HG03175 (cell line): ENCODE measurements around the gene SLF2.
"Not testable (repeated sequence)": the region's sequence is repeated elsewhere in the genome, so short reads cannot be mapped to it uniquely, and the experiment has no call there.

ENCODE experiments used
- ATAC-seq: cut with Tn5 transposase; IDR thresholded peaks from one replicate; pipeline ENCODE4 v1.9.1; 2021; ENCODE audit warnings: mild to moderate bottlenecking, moderate library complexity; ENCODE audit not compliant: unreplicated experiment

The SLF2 gene

DNA sequence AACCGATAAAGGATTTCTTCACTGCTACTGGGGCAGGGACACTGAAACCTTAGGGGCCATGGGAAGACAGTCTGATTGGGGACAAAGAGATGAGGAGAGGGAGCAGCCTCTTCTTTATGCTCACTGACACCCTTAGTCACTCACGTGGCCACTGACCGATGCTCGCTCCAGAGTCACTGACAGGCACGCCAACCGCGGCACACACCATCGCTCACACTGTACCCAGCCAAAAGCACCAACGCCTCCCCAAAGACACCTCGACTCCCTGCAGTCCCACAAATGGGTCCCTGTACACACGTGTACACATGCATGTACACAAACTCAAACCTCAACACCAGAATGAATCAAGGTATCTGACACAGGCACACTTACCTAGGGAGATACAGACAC is 35.3 kb upstream of the SLF2 start:
- no peak for ATAC-seq

DNA sequence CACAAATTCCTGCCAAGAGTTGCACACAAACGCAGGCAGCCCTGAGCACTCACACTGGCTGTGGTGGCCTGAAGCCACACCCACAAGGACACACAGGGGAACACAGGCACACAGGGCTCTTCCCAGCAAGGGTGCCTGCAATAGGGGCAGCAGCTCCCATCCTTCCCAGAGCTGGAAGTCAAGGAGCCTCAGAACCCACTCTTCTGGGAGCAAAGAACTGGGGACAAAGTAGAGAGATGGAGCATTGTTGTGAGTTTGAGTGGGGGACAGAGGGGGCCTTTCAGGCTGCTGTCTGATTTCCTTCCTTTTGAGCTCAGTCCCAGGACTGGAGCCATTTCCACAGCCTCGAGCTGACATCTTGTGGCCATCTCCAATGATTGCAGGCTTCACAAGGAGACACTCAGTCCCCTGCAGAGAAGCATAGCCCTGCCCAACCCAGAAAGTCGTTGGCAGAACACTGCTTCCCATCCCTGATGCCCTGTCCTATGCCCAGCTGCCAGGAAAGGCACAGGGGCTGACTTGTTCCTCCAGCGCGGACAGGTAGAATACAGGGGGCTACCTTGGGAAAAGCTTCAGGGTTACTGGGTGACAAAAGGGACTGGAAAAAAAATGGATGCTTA is 34.4 kb upstream of the SLF2 start:
- no peak for ATAC-seq

DNA sequence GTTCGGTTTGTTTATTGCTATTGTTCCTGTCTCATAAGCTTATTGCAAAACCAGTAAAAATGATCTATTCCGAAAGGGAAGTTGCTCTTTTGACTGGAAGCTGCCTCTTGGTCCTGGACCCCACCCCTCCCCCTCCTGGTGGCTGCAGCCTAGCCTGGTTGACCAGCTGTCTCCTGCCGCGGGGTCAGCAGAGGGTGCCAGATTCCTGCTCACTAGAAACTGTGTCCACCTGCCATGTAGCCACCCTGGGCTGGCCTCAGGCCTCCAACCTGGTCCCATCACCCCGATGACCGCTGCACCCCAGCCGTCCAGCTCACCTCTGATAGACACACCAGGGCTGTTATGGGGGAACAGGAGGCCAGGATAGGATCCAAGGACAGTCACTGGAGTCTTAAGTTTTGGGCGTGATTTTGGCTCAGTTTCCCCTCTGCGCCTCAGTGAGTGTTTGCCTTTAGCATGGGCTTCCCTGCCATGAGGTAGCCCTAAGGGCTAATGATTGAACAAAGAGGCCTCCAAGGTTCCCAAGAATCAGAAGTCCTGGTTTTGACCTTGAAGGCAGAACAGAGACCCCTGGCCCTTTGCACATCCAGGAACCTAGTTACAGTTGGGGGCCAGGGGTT is 32.9 kb upstream of the SLF2 start:
- no peak for ATAC-seq

- ATAC-seq, result no peak
These were observed 31.1 kb upstream of the SLF2 start for GRCh38 chr10:100881556-100882213.

GRCh38 chr10:100882252-100882651 is 30.5 kb upstream of the SLF2 start:
- no peak for ATAC-seq

GRCh38 chr10:100882671-100883311 is 30.0 kb upstream of the SLF2 start:
- ATAC-seq, result no peak

- ATAC-seq, result no peak
These were observed 29.4 kb upstream of the SLF2 start for GRCh38 chr10:100883312-100883821.

- ATAC-seq, result not testable (repeated sequence)
These were observed 27.2 kb upstream of the SLF2 start for GRCh38 chr10:100885611-100886010.

DNA sequence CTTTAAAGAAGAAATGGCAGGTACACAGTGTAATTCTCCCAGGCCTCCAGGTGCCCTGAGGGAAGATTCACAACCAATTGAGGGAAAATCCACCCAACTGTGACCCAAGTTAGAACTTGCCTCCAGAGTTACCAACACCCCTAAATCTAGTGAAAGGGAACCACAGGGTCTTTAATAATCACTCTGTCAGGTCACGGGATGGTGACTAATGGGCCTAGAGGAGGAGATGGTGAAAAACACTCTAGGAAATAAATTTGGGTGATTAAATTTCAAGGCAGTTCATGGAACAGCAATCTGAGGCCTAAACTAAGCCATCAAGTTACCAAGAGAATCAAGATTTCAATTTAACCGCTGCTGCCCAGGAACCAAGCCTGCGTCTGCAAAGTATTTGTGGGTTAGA is 26.7 kb upstream of the SLF2 start:
- no peak for ATAC-seq

DNA sequence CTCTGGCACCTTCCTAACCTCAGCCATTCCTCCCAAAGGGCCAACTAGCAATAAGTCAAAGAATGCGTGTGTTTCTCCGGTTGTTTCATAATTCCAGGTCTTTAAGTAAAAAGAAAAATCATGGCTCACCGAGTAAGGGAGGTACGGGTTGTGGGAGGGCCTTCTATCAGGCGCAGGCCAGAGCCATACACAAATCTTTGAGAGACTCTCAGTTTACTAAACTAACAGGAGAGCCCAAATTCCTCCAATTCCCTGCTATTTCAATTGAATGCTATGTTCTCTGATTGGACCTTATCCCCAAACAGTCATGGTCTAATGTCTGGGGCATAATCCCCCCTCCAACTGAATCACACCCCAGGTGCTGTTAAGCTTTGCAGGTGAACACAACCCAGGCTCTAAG is 26.2 kb upstream of the SLF2 start:
- ATAC-seq, result no peak

DNA sequence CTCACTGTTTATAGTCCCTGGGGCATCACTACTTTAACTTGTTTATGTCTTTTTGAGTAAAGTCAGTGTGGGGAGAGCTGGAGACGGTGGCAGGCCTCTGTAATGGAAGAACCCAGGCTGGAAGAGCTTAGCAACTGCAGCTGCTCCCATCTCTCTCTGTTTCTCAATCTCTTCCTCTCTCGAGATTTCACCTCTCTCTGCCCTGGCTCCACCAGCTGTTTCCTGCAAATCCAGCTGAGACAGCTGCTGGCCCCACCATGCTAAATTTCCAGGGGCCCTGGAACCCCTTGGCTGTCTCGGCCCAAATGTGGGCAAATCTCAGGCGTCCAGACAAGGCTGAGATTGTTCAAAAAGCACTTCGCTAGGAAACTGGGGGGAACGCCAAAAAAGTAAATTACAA is 25.8 kb upstream of the SLF2 start:
- no peak for ATAC-seq

DNA sequence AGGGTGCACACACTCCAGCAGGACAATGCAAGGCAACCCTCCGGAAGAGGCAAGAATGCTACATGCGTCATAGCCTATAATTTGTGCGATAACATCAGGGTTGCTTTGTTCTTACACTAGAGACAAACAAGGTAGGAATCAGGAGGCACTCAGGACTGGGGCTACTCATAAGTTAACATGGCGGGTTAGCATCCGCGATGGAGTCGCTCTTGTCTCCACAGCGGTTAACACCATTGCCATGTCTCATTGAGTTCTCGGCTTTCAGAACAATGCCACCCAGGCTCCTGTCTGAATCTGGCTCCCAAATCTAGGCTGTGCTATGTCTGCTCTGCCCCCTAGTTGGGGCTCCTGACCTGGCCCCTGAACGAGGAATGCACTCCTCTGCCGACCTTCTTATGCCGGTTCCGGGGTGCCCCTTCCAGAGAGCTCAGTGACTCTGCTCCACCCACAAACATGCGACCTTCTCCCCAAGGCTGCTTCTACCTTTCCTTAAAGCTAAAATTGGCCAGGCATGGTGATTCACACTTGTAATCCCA is 24.9 kb upstream of the SLF2 start:
- ATAC-seq, result no peak

GRCh38 chr10:100888957-100889356 is 23.8 kb upstream of the SLF2 start:
- ATAC-seq, result no peak

GRCh38 chr10:100889546-100889945 is 23.2 kb upstream of the SLF2 start:
- ATAC-seq, result no peak

GRCh38 chr10:100890141-100890672 is 22.6 kb upstream of the SLF2 start:
- no peak for ATAC-seq

- ATAC-seq, result no peak
These were observed 22.0 kb upstream of the SLF2 start for GRCh38 chr10:100890673-100891317.

DNA sequence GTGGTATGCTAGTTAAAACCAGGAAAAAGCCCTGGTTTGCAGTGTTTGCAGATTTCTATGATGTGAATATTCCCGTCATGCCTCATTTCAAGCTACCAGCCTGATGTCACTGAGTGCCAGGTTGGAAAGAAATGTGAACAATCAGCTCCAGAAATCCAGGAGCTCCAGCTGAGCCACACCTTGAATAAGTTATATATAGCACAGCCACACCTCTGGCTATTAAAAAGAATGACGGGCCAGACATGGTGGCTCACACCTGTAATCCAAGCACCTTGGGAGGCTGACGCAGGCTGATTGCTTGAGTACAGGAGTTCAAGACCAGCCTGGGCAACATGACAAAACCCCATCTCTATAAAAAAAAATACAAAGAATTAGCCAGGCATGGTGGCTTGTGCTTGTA is 18.7 kb upstream of the SLF2 start:
- ATAC-seq, result no peak

DNA sequence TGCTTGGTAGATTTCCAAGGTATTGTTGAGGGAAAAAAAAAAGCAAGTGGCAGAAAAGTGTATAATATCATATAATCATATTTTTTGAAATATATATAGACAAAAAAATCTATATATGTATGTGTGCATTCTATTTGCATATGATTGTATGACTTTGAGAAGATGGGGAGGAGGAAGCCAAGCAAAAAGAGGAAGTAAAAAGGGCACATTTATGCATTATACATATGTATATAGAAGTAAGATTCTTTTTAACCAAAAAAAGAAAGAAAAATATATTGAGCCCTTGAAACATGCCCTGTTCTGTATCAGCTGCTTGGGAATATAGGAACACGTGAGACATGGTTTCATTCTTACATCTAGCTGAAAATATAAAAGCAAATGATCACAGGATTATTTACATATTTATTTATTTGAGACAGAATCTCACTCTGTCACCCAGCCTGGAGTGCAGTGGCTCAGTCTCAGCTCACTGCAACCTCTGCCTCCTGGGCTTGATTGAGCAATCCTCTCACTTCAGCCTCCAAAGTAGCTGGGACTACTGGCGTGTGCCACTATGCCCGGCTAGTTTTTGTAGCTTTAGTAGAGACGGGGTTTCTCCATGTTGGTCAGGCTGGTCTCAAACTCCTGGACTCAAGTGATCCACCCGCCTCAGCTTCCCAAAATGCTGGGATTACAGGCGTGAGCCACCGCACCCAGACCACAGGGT is 18.0 kb upstream of the SLF2 start:
- ATAC-seq, result no peak

DNA sequence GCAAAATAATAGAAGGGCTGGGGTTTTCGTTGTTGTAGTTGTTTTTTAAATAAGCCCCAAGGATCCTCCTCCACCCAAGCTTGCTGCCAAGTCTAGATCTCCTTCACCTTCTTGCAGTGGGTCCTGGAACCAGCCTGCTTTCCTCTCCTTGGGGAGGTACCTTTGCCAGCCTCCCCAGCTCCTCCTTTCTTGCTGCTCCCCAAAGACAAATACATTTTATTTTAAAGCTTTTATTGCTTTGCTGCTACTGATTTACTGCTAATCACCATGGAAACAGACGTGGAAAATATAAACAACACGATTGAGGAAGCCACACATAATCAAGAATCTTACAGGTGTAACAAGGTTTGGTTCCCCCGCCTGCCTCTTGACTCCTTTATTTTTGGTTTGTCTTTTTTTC is 17.4 kb upstream of the SLF2 start:
- no peak for ATAC-seq

DNA sequence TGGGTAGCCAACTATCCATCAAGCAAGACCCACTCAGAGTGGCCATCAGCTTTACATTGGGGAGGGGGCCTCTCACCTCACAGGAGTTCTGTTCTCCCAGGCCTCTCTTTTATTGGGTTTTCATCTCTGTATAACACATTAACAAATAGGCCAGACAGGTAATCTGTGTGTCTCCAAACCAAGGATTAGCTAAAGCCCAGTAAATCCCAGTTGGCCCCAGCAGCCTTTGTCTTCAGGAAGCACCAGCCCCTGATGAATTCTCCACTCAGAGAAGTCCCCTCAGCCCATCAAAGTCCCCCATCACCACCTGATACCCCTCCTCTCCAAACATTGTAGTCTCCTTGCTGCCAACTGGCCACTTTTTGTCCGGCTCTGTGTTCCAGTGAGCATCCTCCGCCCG is 16.9 kb upstream of the SLF2 start:
- ATAC-seq, result no peak
